Choroid plexus epithelial cell (primary cell): ENCODE measurements around the gene FEZ2.

Experiments used
- DNase-seq: peaks from one replicate; pipeline ENCODE4 v3.0.0-alpha.2; 2010; ENCODE audit warnings: low read depth
- H3K4me3 ChIP-seq: 2 replicates; pipeline ENCODE4 v1.5.1; 2011; ENCODE audit warnings: low read depth, mild to moderate bottlenecking, control low read depth, low read length, moderate library complexity
- CTCF ChIP-seq: conservative IDR thresholded peaks from 2 replicates; pipeline ENCODE4 v1.5.1; 2011; ENCODE audit warnings: low read depth, mild to moderate bottlenecking, control low read depth, inconsistent platforms, low read length, moderate library complexity

The FEZ2 gene

GRCh38 chr2:36538335-36538734, 59.6 kb downstream of the FEZ2 start:
- peak; percentile 49 for DNase-seq
- H3K4me3 ChIP-seq = no peak overlapping the region
- no peak for TF ChIP-seq CTCF

- H3K4me3 ChIP-seq = no peak overlapping the region
- DNase-seq = no peak
- no peak for TF ChIP-seq CTCF
These were observed 61.2 kb downstream of the FEZ2 start for GRCh38 chr2:36536776-36537175.

GRCh38 chr2:36535099-36535498, 62.9 kb downstream of the FEZ2 start:
- no peak for DNase-seq
- TF ChIP-seq CTCF = no peak
- no peak overlapping the region for H3K4me3 ChIP-seq

- H3K4me3 ChIP-seq = no peak overlapping the region
- TF ChIP-seq CTCF = no peak
- DNase-seq = no peak
These were observed 63.6 kb downstream of the FEZ2 start for GRCh38 chr2:36534275-36534799.

- DNase-seq = peak; percentile 89
- no peak overlapping the region for H3K4me3 ChIP-seq
- peak; percentile 51 for TF ChIP-seq CTCF
These were observed 67.0 kb downstream of the FEZ2 start for GRCh38 chr2:36530983-36531354.

- DNase-seq = peak; percentile 64
- H3K4me3 ChIP-seq = no peak overlapping the region
- TF ChIP-seq CTCF = no peak
These were observed 67.6 kb downstream of the FEZ2 start for GRCh38 chr2:36530178-36530982.

- no peak overlapping the region for H3K4me3 ChIP-seq
- TF ChIP-seq CTCF = no peak
- DNase-seq = peak; percentile 51
These were observed 69.1 kb downstream of the FEZ2 start for GRCh38 chr2:36528766-36529392.
